Stimulated activated CD8-positive, alpha-beta memory T cell treated with anti-CD3 and anti-CD28 coated beads, Interleukin-4, amount 100 ng/mL, for 1 hour (primary cell): Measurements from ENCODE around the gene ABR.
"Not testable (repeated sequence)": the region's sequence is repeated elsewhere in the genome, so short reads cannot be mapped to it uniquely, and the experiment has no call there.

Experiments
- DNase-seq, 2 donors: peaks; one replicate each; pipeline ENCODE4 v3.0.0-alpha.2; 2020; ENCODE audit warnings: low read depth in 2 of 2, low spot score in 1 of 2

The ABR gene

GRCh38 chr17:1097972-1098744, 81.6 kb downstream of the ABR start:
- not testable (repeated sequence) for DNase-seq

GRCh38 chr17:1096215-1096614, 83.6 kb downstream of the ABR start:
- no peak for DNase-seq

- DNase-seq, result no peak
These were observed 84.0 kb downstream of the ABR start for GRCh38 chr17:1095853-1096173.

- DNase-seq, result no peak
These were observed 84.5 kb downstream of the ABR start for GRCh38 chr17:1095090-1095852.

GRCh38 chr17:1094591-1094990, 85.2 kb downstream of the ABR start:
- no peak for DNase-seq

- no peak for DNase-seq
These were observed 87.9 kb downstream of the ABR start for GRCh38 chr17:1091900-1092299.

- no peak for DNase-seq
These were observed 88.6 kb downstream of the ABR start for GRCh38 chr17:1091190-1091534.

GRCh38 chr17:1090465-1091189, 89.2 kb downstream of the ABR start:
- no peak for DNase-seq

- DNase-seq, result no peak
These were observed 89.9 kb downstream of the ABR start for GRCh38 chr17:1089915-1090314.

GRCh38 chr17:1087381-1088241, 92.2 kb downstream of the ABR start:
- DNase-seq, result no peak

- no peak for DNase-seq
These were observed 96.2 kb downstream of the ABR start for GRCh38 chr17:1083451-1084187.

GRCh38 chr17:1082579-1082978, 97.2 kb downstream of the ABR start:
- no peak for DNase-seq

GRCh38 chr17:1078831-1079561, 100.8 kb downstream of the ABR start:
- DNase-seq, result no peak

GRCh38 chr17:1077986-1078711, 101.6 kb downstream of the ABR start:
- DNase-seq, result no peak

GRCh38 chr17:1077581-1077985, 102.2 kb downstream of the ABR start:
- no peak for DNase-seq

- DNase-seq, result no peak
These were observed 102.8 kb downstream of the ABR start for GRCh38 chr17:1076982-1077302.

GRCh38 chr17:1076299-1076981, 103.3 kb downstream of the ABR start:
- DNase-seq, result no peak

GRCh38 chr17:1074886-1075605, 104.7 kb downstream of the ABR start:
- DNase-seq, result no peak
